ENCODE measurements around the gene ZNF311. TPM values are rescaled to one million over a fixed set of nuclear protein-coding genes. Genes with fewer than 3 reads are reported as not detected.

ZNF311 gene
- total and polyA plus RNA-seq, 9 of the 15 experiments (the other 6 are each of a cell fraction or from before 2014, with no cell fraction given) = 5.1 to 10.0 (median 7.5) TPM

DNA sequence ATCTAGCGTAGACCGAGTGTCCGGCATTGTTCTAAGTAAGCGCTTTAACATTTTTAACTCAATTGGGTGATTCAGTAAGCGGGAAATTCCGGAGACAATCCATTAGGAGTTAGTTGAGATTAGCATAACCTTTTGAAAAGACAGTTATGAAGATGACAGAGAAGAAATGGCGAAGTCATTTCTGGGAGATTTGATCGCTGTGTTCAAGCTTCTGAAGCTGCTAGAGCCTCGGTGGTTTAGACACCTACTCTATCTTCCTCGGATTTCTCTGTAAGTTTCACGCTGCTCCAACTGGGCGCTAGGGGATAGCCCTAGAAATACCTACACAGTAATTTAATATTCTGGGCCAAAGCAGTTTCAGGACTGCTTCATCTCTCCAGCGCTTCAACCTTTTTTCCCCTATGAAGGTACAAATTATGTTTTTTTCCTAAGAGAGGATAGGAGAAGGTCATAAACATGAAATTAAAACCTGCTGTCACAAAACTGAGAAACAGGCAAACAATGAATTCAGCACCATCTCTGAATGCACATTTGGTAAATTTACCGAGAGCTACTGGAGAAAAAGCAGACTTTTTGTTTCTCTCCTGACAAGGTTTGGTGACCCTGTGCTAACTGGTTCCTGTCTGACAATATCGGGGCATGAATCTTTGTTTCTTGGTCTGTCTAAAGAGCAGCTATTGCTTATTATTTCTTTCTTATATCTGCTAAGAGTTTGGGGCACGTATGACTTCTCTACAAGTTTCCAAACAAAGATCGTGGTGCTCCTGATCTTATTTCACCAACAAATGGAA is 22.4 kb downstream of the ZNF311 start (continued):
- TF ChIP-seq SREBF2 (CRISPR knock-in tag; IDR thresholded peaks at IDR 0.05) = no peak
- TF ChIP-seq, protein P1, sequence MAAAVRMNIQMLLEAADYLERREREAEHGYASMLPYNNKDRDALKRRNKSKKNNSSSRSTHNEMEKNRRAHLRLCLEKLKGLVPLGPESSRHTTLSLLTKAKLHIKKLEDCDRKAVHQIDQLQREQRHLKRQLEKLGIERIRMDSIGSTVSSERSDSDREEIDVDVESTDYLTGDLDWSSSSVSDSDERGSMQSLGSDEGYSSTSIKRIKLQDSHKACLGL (CRISPR knock-in tag; IDR thresholded peaks at IDR 0.05; ENCODE audit: borderline replicate concordance, poor library complexity, severe bottlenecking) = no peak
- no peak for TF ChIP-seq ZNF644 (tag; IDR thresholded peaks at IDR 0.05; ENCODE audit: low read depth)
- no peak for TF ChIP-seq TRIM28 (IDR thresholded peaks at IDR 0.05)
- TF ChIP-seq, protein P2, sequence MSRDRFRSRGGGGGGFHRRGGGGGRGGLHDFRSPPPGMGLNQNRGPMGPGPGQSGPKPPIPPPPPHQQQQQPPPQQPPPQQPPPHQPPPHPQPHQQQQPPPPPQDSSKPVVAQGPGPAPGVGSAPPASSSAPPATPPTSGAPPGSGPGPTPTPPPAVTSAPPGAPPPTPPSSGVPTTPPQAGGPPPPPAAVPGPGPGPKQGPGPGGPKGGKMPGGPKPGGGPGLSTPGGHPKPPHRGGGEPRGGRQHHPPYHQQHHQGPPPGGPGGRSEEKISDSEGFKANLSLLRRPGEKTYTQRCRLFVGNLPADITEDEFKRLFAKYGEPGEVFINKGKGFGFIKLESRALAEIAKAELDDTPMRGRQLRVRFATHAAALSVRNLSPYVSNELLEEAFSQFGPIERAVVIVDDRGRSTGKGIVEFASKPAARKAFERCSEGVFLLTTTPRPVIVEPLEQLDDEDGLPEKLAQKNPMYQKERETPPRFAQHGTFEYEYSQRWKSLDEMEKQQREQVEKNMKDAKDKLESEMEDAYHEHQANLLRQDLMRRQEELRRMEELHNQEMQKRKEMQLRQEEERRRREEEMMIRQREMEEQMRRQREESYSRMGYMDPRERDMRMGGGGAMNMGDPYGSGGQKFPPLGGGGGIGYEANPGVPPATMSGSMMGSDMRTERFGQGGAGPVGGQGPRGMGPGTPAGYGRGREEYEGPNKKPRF (IDR thresholded peaks at IDR 0.05; ENCODE audit: low read depth, low read length) = no peak
- no peak for TF ChIP-seq NFYB (IDR thresholded peaks at IDR 0.05; ENCODE audit: extremely low read depth, insufficient read length)
- no peak for TF ChIP-seq GMEB1 (CRISPR knock-in tag; IDR thresholded peaks at IDR 0.05)
- no peak for TF ChIP-seq CBX1 (IDR thresholded peaks at IDR 0.05; ENCODE audit: low read depth)
- no peak; the same call in 1 of the 2 replicates for TF ChIP-seq EP400 (IDR thresholded peaks at IDR 0.05)
- TF ChIP-seq USF1 (CRISPR knock-in tag; IDR thresholded peaks at IDR 0.05) = no peak
- TF ChIP-seq PYGO2 (tag; IDR thresholded peaks at IDR 0.05) = no peak
- 0 out of 2 replicates have a peak, but pooled peaks have one; percentile 10 for TF ChIP-seq FOXM1 (IDR thresholded peaks at IDR 0.05; ENCODE audit: low read depth)
- no peak for TF ChIP-seq FOXM1 (CRISPR knock-in tag; IDR thresholded peaks at IDR 0.05; ENCODE audit: low read depth)
- TF ChIP-seq CGGBP1 (CRISPR knock-in tag; IDR thresholded peaks at IDR 0.05) = no peak
- TF ChIP-seq ETV1 (tag; conservative IDR thresholded peaks at IDR 0.05; ENCODE audit: low read depth) = no peak
- no peak for TF ChIP-seq KDM1A (IDR thresholded peaks at IDR 0.05)
- no peak for TF ChIP-seq MECOM (CRISPR knock-in tag; IDR thresholded peaks at IDR 0.05)
- TF ChIP-seq MEIS2 (IDR thresholded peaks at IDR 0.05; ENCODE audit: partially characterized antibody) = peak; percentile 67
- TF ChIP-seq BRD4 (IDR thresholded peaks at IDR 0.05) = no peak
- TF ChIP-seq ZBTB7A (IDR thresholded peaks at IDR 0.05; ENCODE audit: borderline replicate concordance, control insufficient read depth, low read depth, low read length) = no peak
- TF ChIP-seq SMAD3 (CRISPR knock-in tag; conservative IDR thresholded peaks at IDR 0.05) = no peak
- no peak for TF ChIP-seq CHD1 (IDR thresholded peaks at IDR 0.05; ENCODE audit: low read length)
- TF ChIP-seq GATA2 (CRISPR knock-in tag; IDR thresholded peaks at IDR 0.05) = no peak
- no peak for TF ChIP-seq ZNF134 (CRISPR knock-in tag; conservative IDR thresholded peaks at IDR 0.05)
- TF ChIP-seq ZBTB8A (IDR thresholded peaks at IDR 0.05; ENCODE audit: partially characterized antibody) = no peak
